NCI-H2081 (cell line): ENCODE data around the gene NEB.
"Not testable (repeated sequence)": the region's sequence is repeated elsewhere in the genome, so short reads cannot be mapped to it uniquely, and the experiment has no call there.

ENCODE experiments used
- DNase-seq, 2 experiments: peaks; one replicate each; lab custom pipeline; 2025; lab: John Stamatoyannopoulos, UW

Gene NEB

GRCh38 chr2:151654085-151654484, 80.2 kb downstream of the NEB start:
- no peak for DNase-seq

- no peak for DNase-seq
These were observed 83.0 kb downstream of the NEB start for GRCh38 chr2:151651274-151651673.

- DNase-seq, result no peak
These were observed 83.8 kb downstream of the NEB start for GRCh38 chr2:151650456-151650855.

GRCh38 chr2:151649966-151650365, 84.3 kb downstream of the NEB start:
- DNase-seq, result no peak

GRCh38 chr2:151649400-151649799, 84.9 kb downstream of the NEB start:
- no peak for DNase-seq

GRCh38 chr2:151646512-151646911, 87.8 kb downstream of the NEB start:
- not testable (repeated sequence) for DNase-seq

- no peak for DNase-seq
These were observed 89.7 kb downstream of the NEB start for GRCh38 chr2:151644580-151644979.

GRCh38 chr2:151641895-151642294, 92.4 kb downstream of the NEB start:
- not testable (repeated sequence) for DNase-seq

GRCh38 chr2:151640087-151640486, 94.2 kb downstream of the NEB start:
- DNase-seq, result no peak

GRCh38 chr2:151638990-151639389, 95.3 kb downstream of the NEB start:
- DNase-seq, result no peak

- DNase-seq, result peak; percentile 8 to 47
These were observed 95.9 kb downstream of the NEB start for GRCh38 chr2:151638191-151638933.

GRCh38 chr2:151637271-151637781, 97.0 kb downstream of the NEB start:
- DNase-seq, result no peak

GRCh38 chr2:151634736-151635467, 99.4 kb downstream of the NEB start:
- DNase-seq, result no peak

GRCh38 chr2:151632993-151633565, 101.2 kb downstream of the NEB start:
- DNase-seq, result no peak

- no peak for DNase-seq
These were observed 103.9 kb downstream of the NEB start for GRCh38 chr2:151630372-151630771.

- no peak for DNase-seq
These were observed 106.9 kb downstream of the NEB start for GRCh38 chr2:151627353-151627752.

- no peak for DNase-seq
These were observed 110.0 kb downstream of the NEB start for GRCh38 chr2:151624271-151624670.

- no peak for DNase-seq
These were observed 110.6 kb downstream of the NEB start for GRCh38 chr2:151623631-151624030.

- no peak for DNase-seq
These were observed 113.5 kb downstream of the NEB start for GRCh38 chr2:151620761-151621160.

GRCh38 chr2:151619337-151619989, 114.8 kb downstream of the NEB start:
- no peak for DNase-seq

- DNase-seq, result no peak
These were observed 117.4 kb downstream of the NEB start for GRCh38 chr2:151616760-151617339.
